ENCODE data around the gene OR1I1.

DNA sequence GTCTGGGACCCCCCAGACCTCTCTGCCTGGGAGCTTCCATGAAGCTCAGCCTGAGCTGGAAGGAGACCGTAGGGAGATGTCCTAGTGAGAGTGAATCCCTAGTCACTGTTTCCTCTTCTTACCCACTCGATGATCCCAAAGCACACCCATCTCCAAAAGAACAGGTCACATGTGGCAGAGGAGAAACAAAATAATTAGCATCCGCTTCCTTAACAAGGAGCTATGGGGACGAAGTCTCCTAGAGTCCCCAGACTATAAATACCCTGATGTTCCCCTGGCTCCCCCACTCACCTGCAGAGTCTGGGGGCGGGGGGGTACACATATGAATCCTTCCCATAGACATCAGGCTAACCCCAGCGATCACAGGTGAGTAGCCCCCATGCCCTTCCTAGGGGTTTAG, at the start of gene OR1I1:
- TF ChIP-seq, protein P1, sequence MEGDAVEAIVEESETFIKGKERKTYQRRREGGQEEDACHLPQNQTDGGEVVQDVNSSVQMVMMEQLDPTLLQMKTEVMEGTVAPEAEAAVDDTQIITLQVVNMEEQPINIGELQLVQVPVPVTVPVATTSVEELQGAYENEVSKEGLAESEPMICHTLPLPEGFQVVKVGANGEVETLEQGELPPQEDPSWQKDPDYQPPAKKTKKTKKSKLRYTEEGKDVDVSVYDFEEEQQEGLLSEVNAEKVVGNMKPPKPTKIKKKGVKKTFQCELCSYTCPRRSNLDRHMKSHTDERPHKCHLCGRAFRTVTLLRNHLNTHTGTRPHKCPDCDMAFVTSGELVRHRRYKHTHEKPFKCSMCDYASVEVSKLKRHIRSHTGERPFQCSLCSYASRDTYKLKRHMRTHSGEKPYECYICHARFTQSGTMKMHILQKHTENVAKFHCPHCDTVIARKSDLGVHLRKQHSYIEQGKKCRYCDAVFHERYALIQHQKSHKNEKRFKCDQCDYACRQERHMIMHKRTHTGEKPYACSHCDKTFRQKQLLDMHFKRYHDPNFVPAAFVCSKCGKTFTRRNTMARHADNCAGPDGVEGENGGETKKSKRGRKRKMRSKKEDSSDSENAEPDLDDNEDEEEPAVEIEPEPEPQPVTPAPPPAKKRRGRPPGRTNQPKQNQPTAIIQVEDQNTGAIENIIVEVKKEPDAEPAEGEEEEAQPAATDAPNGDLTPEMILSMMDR (IDR thresholded peaks at IDR 0.05; ENCODE audit: borderline replicate concordance, extremely low read depth, low read length, poor library complexity, severe bottlenecking): no peak
- TF ChIP-seq EZH2 (IDR thresholded peaks at IDR 0.05; ENCODE audit: borderline replicate concordance, low read depth, low read length, severe bottlenecking): no peak
